Skin epidermis (tissue), 12 donors: ENCODE measurements around the gene CYB561.

Experiments used
- H3K27ac ChIP-seq, 21 experiments: fragments of 200-600 bp; sonication (generic) in 11 of 21; one replicate each; pipeline ENCODE4 v1.5.0; 2020; ENCODE audit warnings: mild to moderate bottlenecking in 3 of 21, inconsistent platforms in 2 of 21, moderate library complexity in 2 of 21
- H3K4me3 ChIP-seq, 7 experiments: fragments of 200-600 bp; sonication (generic) in 2 of 7; one replicate each; pipeline ENCODE4 v1.5.0; 2020; ENCODE audit warnings: inconsistent platforms in 2 of 7, mild to moderate bottlenecking in 2 of 7, moderate library complexity in 1 of 7

CYB561 gene

DNA sequence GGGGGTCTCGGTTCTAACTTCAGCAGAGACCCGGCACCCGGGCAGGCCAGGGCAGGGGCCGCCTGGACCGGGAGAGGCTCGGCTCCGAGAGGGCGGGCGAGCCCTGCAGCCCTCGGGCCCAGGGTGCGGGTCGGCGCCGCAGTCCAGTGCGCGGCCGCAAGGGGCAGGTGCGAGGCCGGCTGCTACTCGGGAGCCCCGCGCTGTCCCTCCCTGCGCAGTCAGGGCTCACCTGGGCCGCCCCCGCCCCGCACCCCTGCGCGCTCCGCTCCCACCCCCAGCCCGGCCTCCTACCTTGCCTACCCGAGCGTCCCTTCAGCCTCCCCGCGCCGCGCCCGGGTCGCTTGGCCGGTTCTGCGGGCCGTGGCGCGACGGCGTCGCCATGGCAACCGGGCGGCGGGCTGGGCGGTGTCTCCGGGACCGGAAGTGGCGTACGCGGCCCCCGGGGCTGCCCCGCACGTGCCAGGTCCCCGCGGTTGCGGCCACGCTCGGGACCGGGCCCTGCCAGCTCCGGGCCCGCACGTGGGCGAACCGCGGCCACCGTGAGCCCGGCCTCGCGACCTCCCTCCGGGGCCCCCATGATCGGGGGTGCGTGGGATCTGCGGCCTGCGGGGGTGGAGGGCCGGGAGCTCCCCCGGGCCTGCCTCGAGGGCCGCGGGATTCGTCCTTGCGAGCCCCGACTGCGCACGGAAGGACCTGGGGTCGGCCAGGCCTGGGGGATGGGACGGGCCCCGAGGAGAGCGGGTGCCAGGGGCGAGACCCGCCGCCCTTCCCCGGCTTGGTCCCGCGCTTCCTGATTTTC lies at the start of gene CYB561:
Gene CYB561 (minus strand): TSS at position 353 of the 799 bp plus-strand sequence. CDS start 8,759 bp downstream, outside the sequence.
- peak within 1 kb of the TSS; percentile 57 to 78 (median 70) for H3K4me3 ChIP-seq

GRCh38 chr17:63495491-63495890 lies 49.4 kb upstream of the CYB561 start:
- no peak overlapping the region for H3K4me3 ChIP-seq
- H3K27ac ChIP-seq: no peak overlapping the region

More for the DNA sequence above, at the start of gene CYB561:
- H3K27ac ChIP-seq: peak within 1 kb of the TSS; percentile 84 to 100 (median 94)

DNA sequence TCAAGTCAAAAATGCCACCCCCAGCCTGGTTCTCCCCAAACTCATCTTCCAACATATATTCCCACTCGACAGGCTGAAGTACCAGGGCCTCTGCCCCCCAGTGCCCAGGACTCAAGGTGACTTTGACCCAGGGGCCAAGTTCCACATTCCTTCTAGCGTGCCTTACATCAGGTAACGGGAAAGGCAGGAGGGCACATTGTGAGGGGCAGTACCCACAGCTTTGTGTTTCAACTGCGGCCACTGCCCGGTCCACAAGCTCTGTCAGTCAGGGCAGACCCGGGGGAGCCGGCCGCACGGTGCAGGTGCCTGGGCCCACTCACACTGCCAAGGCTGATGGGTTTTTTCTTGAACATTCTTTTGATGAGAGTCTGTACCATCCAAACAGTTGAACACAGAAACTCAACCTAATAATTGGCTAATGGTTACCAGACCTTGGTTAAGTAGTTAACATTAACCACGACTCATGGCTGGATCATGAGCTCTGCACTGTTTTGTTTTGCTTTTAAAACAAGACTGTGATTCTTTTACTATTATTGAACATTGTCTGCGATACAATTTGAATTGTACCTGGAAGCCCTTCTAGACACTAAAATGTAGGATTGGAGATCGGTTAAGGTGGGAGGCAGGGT lies 48.3 kb upstream of the CYB561 start:
- H3K4me3 ChIP-seq: no peak overlapping the region
- no peak overlapping the region for H3K27ac ChIP-seq

- H3K27ac ChIP-seq: no peak overlapping the region
- no peak overlapping the region for H3K4me3 ChIP-seq
Observed at GRCh38 chr17:63493411-63493810, 47.3 kb upstream of the CYB561 start.

GRCh38 chr17:63492940-63493339 lies 46.8 kb upstream of the CYB561 start:
- H3K4me3 ChIP-seq: no peak overlapping the region
- no peak overlapping the region for H3K27ac ChIP-seq

DNA sequence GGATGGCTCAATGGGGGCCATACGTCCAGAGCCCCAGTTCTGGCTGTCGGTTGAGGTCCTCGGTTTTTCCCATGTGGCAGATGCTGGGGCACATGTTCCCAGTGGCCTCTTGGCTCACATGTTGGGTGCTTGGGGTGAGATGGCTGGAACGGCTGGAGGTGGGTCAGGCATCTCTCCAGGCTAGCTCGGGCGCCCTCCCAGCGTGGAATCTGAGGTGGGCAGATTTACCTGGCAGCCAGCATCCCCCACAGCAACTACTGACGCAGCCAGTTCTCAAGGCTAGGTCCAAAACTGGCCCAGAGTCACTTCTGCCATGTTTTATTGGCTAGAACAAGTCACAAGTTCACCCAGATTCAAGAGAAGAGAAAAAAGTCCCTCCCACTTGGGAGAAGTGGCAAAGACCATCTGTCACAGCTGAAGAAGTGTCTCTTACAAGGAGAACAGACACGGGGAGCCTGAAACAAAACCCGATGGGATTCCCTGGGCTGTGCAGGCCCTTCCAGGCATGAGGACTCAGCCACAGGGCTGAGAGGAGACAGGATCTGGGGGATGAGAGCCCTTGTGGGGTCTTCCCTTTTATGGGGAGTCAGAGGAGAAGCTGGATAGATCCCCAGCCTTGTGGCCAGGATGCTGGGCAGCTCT lies 46.0 kb upstream of the CYB561 start:
- no peak overlapping the region for H3K4me3 ChIP-seq

DNA sequence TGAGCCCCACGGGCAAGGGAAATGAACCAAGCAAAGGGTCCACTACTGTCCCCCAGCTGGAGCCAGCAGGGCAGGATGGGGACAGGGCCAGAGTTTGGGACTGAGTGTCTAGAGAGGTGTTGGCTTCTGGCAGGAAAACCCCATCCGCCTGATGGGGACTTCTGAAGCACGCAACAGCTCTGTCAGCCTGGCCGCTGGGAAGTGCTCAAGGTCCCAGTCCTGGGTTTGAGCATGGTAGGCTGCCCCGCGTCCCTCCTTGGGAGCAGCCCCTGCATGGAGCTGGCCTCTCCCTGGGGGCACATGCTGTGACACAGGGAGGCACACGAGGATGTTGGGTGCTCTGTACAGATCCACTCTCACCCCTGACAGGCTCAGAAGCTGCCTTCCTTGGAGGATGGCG lies 45.3 kb upstream of the CYB561 start:
- H3K4me3 ChIP-seq: no peak overlapping the region
- no peak overlapping the region for H3K27ac ChIP-seq

More for the DNA sequence above, 46.0 kb upstream of the CYB561 start:
- no peak overlapping the region for H3K27ac ChIP-seq

DNA sequence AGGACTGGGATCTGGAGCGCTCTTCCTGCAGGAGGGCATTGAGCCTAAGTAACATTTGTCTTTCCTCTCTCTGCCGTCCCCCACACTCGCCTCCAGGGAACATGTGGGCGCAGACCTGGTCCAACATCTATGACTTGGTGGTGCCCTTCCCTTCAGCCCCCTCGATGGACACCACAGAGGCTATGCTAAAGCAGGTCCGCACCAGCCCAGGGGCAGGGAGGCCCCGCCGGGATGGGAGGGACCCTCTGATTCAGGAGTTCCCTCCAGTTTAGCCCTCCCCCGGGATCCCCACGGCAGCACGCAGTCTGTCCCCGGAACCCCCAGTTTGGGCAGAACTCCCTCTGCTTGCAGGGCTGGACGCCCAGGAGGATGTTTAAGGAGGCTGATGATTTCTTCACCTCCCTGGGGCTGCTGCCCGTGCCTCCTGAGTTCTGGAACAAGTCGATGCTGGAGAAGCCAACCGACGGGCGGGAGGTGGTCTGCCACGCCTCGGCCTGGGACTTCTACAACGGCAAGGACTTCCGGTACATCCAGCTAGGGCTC lies 44.8 kb upstream of the CYB561 start:
- Histone ChIP-seq H3K4me3 (no peak overlapping the region), H3K27ac (no peak overlapping the region)

- Histone ChIP-seq H3K27ac (no peak overlapping the region), H3K4me3 (no peak overlapping the region)
Observed at GRCh38 chr17:63490329-63490728, 44.2 kb upstream of the CYB561 start.

DNA sequence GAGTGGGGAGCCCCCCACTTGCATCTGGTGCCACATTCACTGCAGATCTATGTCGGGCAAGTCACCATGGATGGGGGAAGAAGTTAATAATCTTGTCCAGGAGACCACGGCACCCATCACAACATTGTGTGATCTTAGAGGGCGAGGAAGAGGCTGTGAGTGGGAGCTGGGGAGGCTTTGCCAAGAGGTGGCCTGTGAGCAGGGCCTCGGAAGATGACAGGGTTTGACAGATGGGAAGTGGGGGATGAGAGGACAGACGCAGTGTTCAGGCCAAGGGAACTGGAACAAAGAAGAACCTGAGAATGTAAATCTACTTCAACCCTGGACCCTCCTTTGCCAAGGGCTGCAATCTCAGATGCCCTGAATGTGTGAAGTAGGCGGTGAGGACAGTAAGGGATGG lies 43.2 kb upstream of the CYB561 start:
- no peak overlapping the region for H3K27ac ChIP-seq
- no peak overlapping the region for H3K4me3 ChIP-seq

- no peak overlapping the region for H3K27ac ChIP-seq
- no peak overlapping the region for H3K4me3 ChIP-seq
Observed at GRCh38 chr17:63488851-63489250, 42.7 kb upstream of the CYB561 start.

DNA sequence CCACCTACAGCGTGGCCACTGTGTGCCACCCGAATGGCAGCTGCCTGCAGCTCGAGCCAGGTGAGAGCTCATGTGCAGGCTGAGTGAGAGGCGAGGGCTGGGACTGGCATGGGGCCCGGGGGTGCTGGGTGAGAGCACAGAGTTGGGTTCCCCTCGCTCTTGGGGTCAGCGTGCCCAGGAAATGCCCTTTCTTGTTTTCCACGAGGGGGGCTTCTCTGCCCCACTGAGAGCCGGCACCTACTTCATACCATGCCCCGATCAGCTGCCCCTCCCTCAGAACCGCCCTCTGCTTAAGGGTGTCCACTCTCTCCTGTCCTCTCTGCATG lies 40.9 kb upstream of the CYB561 start:
- Histone ChIP-seq H3K27ac (no peak overlapping the region), H3K4me3 (no peak overlapping the region)

DNA sequence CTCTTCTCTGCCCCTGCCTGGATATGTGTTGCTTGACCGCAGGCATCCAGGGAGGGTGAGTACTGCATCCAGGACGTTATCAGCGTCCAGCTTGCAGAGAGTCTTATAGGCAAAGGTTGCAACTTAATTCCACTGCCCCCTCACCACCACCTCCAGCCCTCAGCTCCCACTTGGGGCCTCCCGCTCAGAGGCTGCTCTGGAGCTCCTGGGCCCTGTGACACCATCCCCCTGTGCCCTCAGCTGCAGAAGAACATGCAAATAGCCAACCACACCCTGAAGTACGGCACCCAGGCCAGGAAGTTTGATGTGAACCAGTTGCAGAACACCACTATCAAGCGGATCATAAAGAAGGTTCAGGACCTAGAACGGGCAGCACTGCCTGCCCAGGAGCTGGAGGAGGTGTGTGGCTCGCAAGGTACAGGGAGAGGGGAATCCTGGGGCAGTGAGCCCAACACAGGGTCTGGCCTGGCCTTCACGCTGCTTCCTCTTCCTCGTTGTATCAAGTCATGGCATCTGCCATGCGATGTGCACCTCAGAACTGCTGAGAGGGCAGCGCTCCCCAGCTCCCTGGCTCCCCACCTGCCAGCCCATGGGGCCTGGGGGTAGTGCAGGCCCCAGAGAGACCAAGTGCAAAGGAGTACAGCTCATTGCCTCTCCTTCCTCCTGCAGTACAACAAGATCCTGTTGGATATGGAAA lies 40.4 kb upstream of the CYB561 start:
- Histone ChIP-seq H3K4me3 (no peak overlapping the region), H3K27ac (no peak overlapping the region)

GRCh38 chr17:63483655-63484575 lies 37.8 kb upstream of the CYB561 start:
- Histone ChIP-seq H3K27ac (no peak overlapping the region), H3K4me3 (no peak overlapping the region)

GRCh38 chr17:63483038-63483437 lies 36.9 kb upstream of the CYB561 start:
- H3K4me3 ChIP-seq: no peak overlapping the region
- H3K27ac ChIP-seq: no peak overlapping the region

DNA sequence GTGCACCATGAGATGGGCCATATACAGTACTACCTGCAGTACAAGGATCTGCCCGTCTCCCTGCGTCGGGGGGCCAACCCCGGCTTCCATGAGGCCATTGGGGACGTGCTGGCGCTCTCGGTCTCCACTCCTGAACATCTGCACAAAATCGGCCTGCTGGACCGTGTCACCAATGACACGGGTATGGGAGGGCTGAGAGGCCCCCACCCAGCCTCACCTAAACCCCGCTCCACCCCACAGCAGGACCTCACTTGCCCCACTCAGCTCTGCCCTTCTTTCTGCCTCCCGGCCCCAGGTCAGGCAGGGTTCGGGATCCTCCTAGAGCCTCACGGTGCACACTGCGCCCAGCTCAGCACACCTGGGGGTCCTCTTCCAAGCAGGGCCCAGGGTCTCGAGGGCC lies 36.4 kb upstream of the CYB561 start:
- Histone ChIP-seq H3K27ac (no peak overlapping the region), H3K4me3 (no peak overlapping the region)

- Histone ChIP-seq H3K27ac (no peak overlapping the region), H3K4me3 (no peak overlapping the region)
Observed at GRCh38 chr17:63481488-63481870, 35.4 kb upstream of the CYB561 start.

DNA sequence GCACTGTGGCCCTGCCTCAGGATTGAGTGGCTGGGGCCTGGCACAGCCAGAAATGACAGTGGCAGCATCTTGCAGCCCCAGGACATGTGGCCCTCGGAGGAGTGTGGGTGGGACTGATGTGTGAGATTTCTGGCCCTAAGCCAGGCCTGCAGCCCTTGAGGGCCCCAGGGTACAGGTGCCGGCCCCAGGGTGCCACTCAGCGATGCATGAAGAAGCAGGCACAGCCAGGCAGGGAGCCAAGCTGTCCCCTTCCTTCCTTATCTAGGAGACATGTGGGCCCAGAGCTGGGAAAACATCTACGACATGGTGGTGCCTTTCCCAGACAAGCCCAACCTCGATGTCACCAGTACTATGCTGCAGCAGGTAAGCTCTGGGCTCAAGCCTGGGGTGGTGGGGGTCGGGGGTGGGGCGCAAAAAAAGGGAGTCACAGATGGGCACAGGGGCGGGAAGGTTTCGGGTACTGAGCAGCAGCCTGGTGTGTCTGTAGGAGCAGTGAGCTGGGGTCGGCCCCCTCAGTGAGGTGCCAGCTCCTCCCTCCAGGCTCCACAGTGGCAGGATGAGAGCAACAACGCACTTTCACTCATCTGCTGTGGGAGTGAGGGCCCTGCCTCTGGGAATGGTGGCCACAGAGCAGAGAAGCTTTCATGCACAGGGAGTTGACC lies 34.9 kb upstream of the CYB561 start:
- Histone ChIP-seq H3K27ac (no peak overlapping the region), H3K4me3 (no peak overlapping the region)
